Endothelial cell of hepatic sinusoid (primary cell): ENCODE data around the gene ADI1.
"Not testable (repeated sequence)": the region's sequence is repeated elsewhere in the genome, so short reads cannot be mapped to it uniquely, and the experiment has no call there.

Experiments
- in situ Hi-C: cut with HindIII; loops from 2 replicates; pipeline ENCODE4 v1.10.0; 2017; ENCODE audit warnings: low sequenced_read_pairs

Gene ADI1

DNA sequence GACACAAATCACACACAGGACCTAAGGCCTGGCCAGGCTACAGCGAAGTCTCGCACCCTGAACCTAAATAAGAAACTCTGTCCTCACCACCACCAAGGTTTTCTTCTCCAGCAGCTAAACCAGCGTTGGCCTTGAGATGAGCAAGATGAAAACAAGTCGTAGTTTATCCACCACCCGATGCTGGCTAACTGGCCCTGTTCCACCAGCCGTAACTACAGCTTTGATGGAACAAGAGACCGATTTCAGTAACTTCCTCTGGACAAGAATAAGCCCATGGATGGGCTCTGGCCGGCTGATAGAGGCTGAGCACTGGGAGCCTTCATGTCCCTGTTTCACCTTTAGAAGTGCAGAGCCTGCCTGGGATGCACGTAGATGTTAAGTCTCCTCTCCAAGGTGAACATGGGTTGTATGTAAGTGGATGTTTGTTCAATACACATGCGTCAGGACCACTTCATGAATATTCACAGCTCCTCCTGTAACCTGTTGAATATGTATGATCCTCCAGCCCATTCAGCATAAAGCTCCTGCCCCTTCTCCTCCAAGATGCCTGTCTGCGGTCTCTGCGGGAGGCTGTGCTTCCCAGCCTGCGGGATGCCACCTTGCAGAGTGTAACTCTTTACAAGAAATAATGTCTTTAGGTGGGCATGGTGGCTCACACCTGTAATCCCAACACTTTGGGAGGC lies 24.2 kb downstream of the ADI1 start:
- in situ Hi-C loops: no loop called here

- in situ Hi-C loops: no loop called here
Observed at GRCh38 chr2:3493615-3494007, 25.7 kb downstream of the ADI1 start.

- in situ Hi-C loops: no loop called here
Observed at GRCh38 chr2:3492951-3493614, 26.2 kb downstream of the ADI1 start.

DNA sequence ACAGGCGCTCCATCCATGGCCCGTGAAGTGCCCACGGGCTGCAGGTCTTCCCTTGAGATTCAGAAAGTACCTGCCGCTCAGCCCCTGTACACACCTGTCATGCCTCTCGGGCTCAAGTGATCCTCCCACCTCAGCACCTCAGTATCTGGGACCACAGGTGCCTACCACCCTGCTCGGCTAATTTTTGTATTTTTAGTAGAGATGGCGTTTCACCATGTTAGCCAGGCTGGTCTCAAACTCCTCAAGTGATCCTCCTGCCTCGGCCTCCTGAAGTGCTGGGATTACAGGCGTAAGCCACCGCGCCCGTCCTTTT lies 26.9 kb downstream of the ADI1 start:
- in situ Hi-C loops: not testable (repeated sequence)

GRCh38 chr2:3491716-3492474 lies 27.4 kb downstream of the ADI1 start:
- in situ Hi-C loops: no loop called here

GRCh38 chr2:3491306-3491705 lies 28.0 kb downstream of the ADI1 start:
- in situ Hi-C loops: no loop called here

GRCh38 chr2:3490191-3491170 lies 28.9 kb downstream of the ADI1 start:
- in situ Hi-C loops: no loop called here

GRCh38 chr2:3489764-3490115 lies 29.6 kb downstream of the ADI1 start:
- in situ Hi-C loops: no loop called here

GRCh38 chr2:3488855-3489763 lies 30.2 kb downstream of the ADI1 start:
- in situ Hi-C loops: no loop called here

GRCh38 chr2:3488061-3488531 lies 31.2 kb downstream of the ADI1 start:
- in situ Hi-C loops: no loop called here

DNA sequence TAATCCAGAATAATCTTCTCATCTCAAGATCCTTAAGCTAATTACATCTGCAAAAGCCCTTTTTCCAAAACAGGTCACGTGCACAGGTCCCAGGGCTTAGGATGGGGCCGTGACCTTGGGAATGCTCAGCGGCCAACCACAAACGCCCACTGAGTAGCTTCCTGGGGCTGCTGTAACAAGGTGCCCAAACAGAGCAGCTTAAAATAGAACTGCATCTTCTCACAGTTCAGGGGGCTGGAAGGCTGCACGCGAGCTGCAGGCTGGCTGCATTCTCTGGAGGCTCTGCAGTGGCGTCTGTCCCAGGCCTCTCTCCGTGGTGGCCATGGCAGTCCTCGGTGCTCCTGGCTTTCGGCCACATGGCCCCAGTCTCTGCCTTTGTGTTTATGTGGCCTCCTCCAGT lies 31.9 kb downstream of the ADI1 start:
- in situ Hi-C loops: no loop called here

DNA sequence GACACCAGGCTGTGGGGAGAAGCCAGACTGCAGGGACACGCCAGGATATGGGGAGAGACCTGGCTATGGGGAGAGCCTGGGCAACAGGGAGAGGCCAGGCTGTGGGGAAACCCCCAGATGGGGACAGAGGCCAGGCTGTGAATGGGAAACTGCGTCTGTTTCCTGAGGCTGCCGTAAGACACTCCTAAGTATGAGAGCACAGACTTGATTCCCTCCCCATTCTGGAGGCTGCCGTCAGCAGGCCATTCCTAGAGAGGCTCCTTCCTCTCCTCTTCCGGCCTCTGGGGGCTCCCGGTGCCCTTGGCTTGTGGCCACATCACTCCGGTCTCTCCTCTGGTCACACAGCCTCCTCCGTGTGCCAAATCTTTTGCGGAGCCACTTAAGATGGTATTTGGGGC lies 32.3 kb downstream of the ADI1 start:
- in situ Hi-C loops: no loop called here

DNA sequence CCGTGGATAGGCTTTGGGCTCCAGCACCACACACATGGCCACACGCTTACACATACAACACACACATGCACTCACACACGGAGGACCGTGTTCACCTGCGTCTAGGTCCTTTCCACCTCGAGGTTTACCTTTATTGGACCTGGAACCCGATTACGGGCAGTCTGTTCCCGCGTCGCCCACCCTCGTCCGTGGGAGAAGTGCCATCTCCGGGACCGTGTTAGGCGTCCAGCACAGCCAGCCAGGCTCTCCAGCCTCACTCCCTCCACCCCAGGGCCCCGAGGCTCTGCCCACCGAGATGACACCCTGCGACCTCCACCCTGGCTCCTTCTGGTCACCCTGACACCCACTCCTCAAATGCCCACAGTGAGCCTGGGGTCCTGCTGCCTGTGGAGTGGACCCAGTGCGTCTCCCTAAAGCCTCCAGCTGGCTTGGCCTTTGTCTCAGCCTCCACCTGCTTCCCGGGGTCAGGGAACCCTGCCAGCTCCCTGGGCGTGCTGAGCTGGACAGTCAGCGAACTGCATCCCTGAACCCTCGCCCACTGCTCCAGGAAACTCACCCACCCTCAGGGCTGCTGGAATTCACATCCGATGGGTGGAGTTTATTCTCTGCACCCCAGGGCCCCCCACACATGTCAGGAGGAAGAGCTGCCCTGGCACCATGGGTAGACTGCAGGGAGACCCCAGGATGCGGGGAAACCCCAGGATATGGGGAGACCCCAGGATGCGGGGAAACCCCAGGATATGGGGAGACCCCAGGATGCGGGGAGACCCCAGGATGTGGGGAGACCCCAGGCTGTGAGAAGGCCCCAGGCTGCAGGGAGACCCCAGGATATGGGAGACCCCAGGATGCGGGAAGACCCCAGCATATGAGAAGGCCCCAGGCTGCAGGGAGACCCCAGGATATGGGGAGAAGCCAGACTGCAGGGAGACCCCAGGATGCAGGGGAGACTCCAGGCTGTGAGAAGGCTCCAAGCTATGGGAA lies 33.0 kb downstream of the ADI1 start:
- in situ Hi-C loops: no loop called here

- in situ Hi-C loops: no loop called here
Observed at GRCh38 chr2:3485166-3485565, 34.2 kb downstream of the ADI1 start.

DNA sequence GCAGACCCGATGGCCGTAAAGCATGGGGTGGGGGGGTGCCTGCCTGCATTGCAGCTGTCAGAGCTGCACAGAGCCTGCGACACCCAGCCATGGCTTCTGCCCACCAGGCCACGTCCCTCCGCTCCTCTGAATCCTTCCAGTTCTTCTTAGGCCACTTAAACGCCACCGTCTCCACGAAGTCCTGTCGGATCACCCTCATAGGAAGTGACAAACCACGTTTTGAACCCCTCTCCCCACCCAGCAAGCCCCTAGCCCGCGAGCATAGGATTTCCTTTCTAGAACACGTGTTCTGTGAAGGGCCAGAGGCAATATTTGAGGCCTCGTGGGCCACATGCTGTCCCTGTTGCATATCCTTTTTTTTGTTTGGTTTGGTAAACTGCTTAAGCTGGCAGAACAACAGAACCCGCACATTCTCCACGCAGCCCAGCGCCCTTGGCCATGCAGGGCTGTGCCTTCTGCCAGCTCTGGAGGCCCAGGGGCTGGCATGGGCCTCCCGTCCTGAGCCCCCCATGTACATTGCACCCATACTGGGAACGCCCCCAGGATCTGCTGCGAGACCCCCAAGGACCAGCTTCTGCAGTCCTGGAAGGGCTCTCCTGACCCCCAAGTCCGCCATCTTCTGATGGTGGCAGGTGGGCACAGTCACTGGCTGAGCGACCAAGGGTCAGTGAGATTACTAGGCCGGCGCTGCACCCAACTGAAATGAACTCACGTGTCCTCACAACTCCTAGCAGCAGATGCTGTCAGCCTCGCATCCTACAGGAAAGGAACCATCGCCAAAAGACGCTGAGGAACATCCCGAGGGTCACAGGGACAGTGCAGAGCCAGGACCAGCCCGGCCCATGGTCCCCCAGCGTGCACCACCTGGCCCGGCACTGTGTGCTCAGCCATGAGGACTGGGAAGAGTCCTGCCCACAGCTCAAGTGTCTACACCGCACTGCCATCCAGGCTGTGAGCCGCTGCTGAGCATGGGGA lies 35.1 kb downstream of the ADI1 start:
- in situ Hi-C loops: no loop called here

DNA sequence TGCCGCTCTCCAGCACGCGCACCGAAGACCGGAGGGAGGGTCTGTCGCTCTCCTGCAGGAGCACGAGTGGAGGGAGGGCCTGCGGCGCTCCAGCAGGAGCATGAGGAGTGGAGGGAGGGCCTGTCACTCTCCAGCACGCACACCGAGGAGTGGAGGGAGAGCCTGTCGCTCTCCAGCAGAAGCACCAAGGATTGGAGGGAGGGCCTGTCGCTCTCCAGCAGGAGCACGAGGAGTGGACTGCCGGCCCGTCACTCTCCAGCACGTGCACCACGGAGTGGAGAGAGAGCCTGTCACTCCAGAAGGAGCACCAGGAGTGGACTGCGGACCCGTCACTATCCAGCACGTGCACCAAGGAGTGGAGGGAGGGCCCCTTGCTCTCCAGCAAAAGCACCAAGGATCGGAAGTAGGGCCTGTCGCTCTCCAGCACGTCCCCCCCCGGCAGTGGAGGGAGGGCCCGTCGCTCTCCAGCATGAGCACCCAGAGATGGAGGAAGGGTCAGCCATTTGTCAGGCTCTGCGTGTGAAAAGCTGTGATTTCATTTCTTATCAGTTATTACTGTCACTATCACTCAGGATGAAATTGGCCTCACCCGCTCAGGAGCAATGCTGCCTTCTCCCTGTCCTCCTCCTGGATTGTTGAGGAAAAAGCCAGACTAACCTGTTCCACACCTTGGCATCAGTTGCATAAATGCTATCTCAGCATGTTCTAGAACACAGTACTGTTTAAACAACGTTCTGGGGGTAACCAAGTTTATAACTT lies 35.9 kb downstream of the ADI1 start:
- in situ Hi-C loops: no loop called here

- in situ Hi-C loops: no loop called here
Observed at GRCh38 chr2:3482363-3482821, 36.9 kb downstream of the ADI1 start.
